T47D (cell line): ENCODE measurements around the gene KASH5.

Experiments
- DNase-seq, 2 experiments: peaks; one replicate each; pipeline versions ENCODE4 v3.0.0 to v3.0.0-alpha.2; 2011 to 2012; ENCODE audit warnings: low read depth in 1 of 2, low spot score in 1 of 2
- JUND ChIP-seq: IDR thresholded peaks from 2 replicates; pipeline ENCODE4 v1.6.1; 2012; ENCODE audit warnings: low read depth
- in situ Hi-C: cut with HindIII; loops from 2 replicates; pipeline ENCODE4 v1.10.0; 2016; ENCODE audit warnings: low sequenced_read_pairs, low pct_unique_long_range_greater_than_20kb

Gene KASH5

GRCh38 chr19:49349567-49349966 is 38.5 kb upstream of the KASH5 start:
- no peak for DNase-seq
- in situ Hi-C loops, result no loop called here
- TF ChIP-seq JUND, result no peak

- TF ChIP-seq JUND, result no peak
- in situ Hi-C loops, result no loop called here
- no peak for DNase-seq
These were observed 32.1 kb upstream of the KASH5 start for GRCh38 chr19:49355909-49356353.

GRCh38 chr19:49356382-49356781 is 31.7 kb upstream of the KASH5 start:
- DNase-seq, result no peak
- no peak for TF ChIP-seq JUND
- in situ Hi-C loops, result no loop called here

- no peak for TF ChIP-seq JUND
- DNase-seq, result no peak
- in situ Hi-C loops, result no loop called here
These were observed 30.9 kb upstream of the KASH5 start for GRCh38 chr19:49357186-49357585.

GRCh38 chr19:49359851-49360820 is 27.9 kb upstream of the KASH5 start:
- no peak for DNase-seq
- in situ Hi-C loops, result no loop called here
- no peak for TF ChIP-seq JUND

GRCh38 chr19:49361438-49362047 is 26.5 kb upstream of the KASH5 start:
- in situ Hi-C loops, result no loop called here
- DNase-seq, result peak; percentile 62 to 84

GRCh38 chr19:49362048-49362928 is 25.8 kb upstream of the KASH5 start, which contains the start of gene TEAD2:
Gene TEAD2, minus strand, starts transcription at chr19:49362416. Its CDS starts 2,341 bp downstream, at chr19:49360075.
- DNase-seq, result peak; percentile 48 to 52
- in situ Hi-C loops, result no loop called here
- no peak for TF ChIP-seq JUND

More at GRCh38 chr19:49361438-49362047, 26.5 kb upstream of the KASH5 start:
- TF ChIP-seq JUND, result no peak

- DNase-seq, result peak in 1 of 2 experiments; percentile 8
These were observed 25.2 kb upstream of the KASH5 start for GRCh38 chr19:49362929-49363267.

GRCh38 chr19:49363268-49364082 is 24.6 kb upstream of the KASH5 start, which contains the start of gene DKKL1:
Gene DKKL1, plus strand, starts transcription at chr19:49363877. Its CDS starts 122 bp downstream, at chr19:49363999.
- in situ Hi-C loops, result no loop called here
- DNase-seq, result peak; percentile 89 to 99
- no peak for TF ChIP-seq JUND

More at GRCh38 chr19:49362929-49363267, 25.2 kb upstream of the KASH5 start:
- in situ Hi-C loops, result no loop called here
- TF ChIP-seq JUND, result no peak

GRCh38 chr19:49364083-49364737 is 23.8 kb upstream of the KASH5 start:
- no peak for DNase-seq
- in situ Hi-C loops, result no loop called here

GRCh38 chr19:49366110-49366509 is 21.9 kb upstream of the KASH5 start:
- no peak for TF ChIP-seq JUND
- in situ Hi-C loops, result no loop called here
- no peak for DNase-seq

More at GRCh38 chr19:49364083-49364737, 23.8 kb upstream of the KASH5 start:
- no peak for TF ChIP-seq JUND
